ENCODE measurements around the gene FIZ1.
A peak's percentile ranks its signal among the peaks of the same experiment; 100 is the strongest.

The FIZ1 gene

DNA sequence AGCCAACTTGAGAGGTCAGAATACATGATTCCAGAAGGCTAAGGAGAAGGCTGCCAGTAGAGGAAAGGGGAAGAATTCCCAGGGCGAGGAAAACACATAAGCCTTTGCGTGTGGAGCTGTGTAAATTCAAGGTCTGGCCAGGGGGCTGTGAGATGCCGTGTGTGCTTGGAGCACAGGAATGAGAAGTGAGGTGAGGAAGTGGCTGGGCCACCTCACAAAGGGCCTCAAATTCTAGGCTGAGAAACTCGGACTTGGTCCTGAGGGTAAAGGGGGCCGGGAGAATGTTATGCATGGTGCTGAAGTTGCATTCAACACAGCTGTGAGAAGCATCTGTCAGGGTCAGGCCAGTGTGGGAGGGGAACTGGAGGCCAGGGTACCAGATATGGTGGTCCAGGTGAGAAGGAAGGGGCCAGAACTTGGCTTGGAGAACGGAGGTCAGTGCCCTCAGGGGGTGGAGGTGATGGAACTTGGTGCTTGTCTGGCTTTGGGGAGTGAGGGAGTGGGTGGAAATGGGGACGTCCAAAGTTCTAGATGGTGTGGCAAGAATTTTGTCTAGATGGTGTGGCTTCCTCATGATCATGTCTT is 36.6 kb upstream of the FIZ1 start:
- DNase-seq (ENCODE audit: low read depth), result no peak

GRCh38 chr19:55635334-55635717 is 36.0 kb upstream of the FIZ1 start:
- no peak for DNase-seq (ENCODE audit: low read depth)

- DNase-seq (ENCODE audit: low read depth), result peak; percentile 64
Observed at GRCh38 chr19:55633861-55634260, 34.5 kb upstream of the FIZ1 start.

- peak; percentile 94 for DNase-seq (ENCODE audit: low read depth)
Observed at GRCh38 chr19:55632463-55632834, 33.1 kb upstream of the FIZ1 start.

- no peak for DNase-seq (ENCODE audit: low read depth)
Observed at GRCh38 chr19:55626350-55626749, 27.0 kb upstream of the FIZ1 start.

DNA sequence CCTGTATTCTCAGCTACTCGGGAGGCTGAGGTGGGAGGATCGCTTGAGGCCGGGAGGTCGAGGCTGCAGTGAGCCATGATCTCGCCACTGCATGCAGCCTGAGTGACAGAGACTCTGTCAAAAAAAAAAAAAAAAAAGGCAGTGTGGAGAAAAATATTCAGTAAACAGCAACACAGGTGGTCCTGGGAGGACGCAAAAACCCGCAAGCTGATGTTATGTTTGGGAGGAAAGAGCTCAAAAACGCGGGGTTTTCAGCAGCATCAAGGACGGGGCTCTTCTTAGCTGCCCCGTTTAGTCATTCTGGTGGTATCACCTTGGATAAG is 25.6 kb upstream of the FIZ1 start:
- no peak for DNase-seq (ENCODE audit: low read depth)

DNA sequence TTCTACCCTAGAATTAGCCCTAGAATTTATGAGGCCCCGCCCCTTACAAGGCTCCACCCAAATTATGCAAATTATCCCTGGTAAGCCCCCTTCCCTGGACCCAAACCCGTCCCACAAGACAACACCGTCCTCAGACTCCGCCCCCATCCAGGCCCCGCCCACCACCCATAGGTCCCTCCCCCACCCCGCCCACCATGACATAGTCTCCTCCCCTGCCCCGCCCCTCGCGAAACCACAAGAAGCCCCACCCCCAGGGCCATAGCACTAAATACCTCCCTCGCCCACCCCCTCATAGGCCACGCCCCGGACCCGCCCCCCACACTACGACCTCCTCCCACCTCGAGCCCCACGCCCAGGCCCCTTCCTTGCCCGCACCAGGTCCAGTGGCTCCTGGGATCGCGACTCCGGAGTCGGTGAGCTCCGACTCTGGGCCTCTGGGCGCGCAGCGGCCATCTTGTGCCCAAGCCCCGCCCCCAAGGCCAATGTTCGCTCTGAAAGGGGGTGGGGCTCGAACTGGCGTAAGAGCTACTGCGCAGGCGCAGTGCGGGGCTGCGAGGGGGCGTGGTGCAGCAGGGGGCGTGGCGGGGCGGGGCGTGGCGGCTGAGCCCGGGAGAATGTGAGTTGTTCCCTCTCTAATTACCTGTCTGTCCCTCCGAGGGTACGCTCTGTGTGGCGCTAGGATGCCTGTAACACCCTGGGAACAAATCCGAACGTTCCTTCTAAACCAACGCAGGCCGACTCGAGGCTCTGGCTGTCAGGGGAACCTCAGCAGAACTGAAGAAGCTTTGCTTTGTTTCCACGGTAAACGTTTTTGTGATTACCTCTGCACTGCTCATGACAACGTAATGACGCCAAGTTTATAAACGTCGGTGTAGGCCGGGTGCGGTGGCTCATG is 25.0 kb upstream of the FIZ1 start, which contains the start of gene ZNF784:
Gene ZNF784, minus strand, starts transcription at position 458 of the 895 bp plus-strand sequence. Its CDS starts 5 bp downstream, at position 453.
- peak; percentile 77 for DNase-seq (ENCODE audit: low read depth)

DNA sequence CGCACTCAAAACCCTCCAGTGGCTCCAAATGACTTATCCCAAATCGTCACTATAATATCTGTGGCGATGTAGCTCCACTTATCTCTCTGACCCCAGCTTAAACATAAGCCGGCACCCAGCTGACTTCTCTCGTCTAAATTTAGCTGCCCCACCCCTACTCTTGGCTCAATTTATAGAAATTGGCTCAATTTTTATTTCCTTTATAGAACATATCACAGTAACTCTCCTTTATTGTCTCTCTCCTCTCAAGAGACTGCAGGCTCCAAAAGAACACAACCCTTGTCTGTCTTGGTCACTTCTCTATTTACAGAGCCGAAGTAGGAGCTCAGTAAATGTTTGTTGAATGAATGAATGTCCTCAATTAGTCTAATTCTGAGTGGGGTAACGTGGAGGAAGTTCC is 24.2 kb upstream of the FIZ1 start:
- DNase-seq (ENCODE audit: low read depth), result no peak

DNA sequence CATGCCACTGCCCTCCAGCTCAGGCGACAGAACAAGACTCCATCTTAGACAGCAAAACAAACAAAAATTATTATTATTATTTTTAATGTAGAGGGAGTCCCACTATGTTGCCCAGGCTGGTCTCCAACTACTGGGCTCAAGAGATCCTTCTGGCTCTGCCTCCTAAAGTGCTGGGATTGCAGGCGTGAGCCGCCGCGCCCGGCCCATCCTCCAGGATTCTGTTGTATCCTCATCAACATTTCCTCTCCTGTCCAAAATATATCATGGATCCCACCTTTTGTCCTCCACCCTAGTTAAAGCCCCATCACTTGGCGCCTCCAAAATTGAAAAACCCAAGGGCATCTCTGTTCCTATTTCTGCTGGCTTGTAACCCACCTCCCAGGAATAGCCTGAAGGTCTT is 23.8 kb upstream of the FIZ1 start:
- no peak for DNase-seq (ENCODE audit: low read depth)

DNA sequence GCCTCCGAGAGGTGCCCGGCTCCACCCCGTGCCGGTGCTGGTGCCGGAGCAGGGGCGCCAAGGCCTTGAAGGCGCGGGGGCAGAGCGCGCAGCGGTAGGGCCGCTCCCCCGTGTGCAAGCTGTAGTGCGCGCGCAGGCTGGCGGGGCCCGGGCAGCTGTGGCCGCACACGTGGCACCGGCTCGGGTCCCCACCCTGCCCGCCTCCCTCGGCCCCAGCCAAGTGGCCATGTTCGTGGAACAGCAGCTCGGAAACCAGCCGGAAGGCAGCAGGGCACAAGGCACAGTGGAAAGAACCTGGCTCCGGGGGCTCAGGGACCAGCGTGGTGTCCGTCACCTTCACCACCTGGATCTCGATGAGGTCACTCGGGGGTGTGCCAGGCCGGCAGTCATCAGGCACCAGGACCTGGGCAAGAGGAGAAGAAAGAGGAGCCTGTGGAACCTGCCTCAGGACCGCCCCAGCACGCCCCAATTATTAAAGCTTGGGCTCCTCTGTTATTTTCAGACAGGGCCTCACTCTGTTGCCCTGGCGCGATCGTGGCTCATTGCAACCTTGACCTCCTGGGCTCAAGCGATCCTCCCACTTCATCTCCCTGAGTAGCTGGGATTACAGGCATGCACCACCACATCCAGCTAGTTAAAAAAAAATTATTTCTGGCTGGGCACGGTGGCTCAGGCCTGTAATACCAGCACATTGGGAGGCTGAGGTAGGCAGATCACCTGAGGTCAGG is 23.1 kb upstream of the FIZ1 start:
- DNase-seq (ENCODE audit: low read depth), result no peak

GRCh38 chr19:55621673-55622231 is 22.4 kb upstream of the FIZ1 start:
- no peak for DNase-seq (ENCODE audit: low read depth)

DNA sequence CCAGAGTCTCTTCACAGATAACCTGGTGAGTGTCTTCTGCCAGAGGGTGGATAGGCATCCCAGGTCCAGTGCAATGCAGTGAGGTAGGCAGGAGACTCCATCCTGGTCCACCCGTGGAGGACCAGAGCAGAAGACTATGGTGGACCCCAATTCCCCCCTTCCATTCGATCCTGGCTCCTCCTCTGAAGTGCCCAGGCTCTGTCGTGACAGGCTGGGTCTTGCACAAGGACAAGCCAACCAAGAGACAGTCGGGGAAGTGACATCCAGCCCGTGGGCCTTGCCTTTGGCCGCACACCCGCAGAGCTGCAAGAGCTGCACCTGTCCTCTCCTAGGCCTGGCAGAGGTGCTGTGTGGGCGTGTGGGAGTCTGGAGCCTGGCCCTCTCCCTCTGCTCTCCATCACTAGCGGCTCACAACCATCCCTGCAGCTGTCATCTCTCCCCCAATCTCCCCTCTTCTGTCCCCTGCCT is 21.9 kb upstream of the FIZ1 start:
- DNase-seq (ENCODE audit: low read depth), result no peak

GRCh38 chr19:55620410-55621204 is 21.3 kb upstream of the FIZ1 start:
- DNase-seq (ENCODE audit: low read depth), result peak; percentile 92

- peak; percentile 73 for DNase-seq (ENCODE audit: low read depth)
Observed at GRCh38 chr19:55619286-55619685, 20.0 kb upstream of the FIZ1 start.

- no peak for DNase-seq (ENCODE audit: low read depth)
Observed at GRCh38 chr19:55618426-55618825, 19.1 kb upstream of the FIZ1 start.

GRCh38 chr19:55617426-55617825 is 18.1 kb upstream of the FIZ1 start:
- no peak for DNase-seq (ENCODE audit: low read depth)

DNA sequence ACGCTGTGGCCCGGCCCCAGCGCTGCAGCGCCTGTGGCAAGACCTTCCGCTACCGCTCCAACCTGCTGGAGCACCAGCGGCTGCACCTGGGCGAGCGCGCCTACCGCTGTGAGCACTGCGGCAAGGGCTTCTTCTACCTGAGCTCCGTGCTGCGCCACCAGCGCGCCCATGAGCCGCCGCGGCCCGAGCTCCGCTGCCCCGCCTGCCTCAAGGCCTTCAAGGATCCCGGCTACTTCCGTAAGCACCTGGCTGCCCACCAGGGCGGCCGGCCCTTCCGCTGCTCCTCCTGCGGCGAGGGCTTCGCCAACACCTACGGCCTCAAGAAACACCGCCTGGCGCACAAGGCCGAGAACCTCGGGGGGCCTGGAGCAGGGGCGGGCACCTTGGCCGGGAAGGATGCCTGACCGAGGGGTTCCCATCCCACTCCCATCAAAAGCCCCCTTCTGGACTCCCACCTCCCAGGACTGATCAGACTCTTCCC is 17.1 kb upstream of the FIZ1 start:
- no peak for DNase-seq (ENCODE audit: low read depth)

DNA sequence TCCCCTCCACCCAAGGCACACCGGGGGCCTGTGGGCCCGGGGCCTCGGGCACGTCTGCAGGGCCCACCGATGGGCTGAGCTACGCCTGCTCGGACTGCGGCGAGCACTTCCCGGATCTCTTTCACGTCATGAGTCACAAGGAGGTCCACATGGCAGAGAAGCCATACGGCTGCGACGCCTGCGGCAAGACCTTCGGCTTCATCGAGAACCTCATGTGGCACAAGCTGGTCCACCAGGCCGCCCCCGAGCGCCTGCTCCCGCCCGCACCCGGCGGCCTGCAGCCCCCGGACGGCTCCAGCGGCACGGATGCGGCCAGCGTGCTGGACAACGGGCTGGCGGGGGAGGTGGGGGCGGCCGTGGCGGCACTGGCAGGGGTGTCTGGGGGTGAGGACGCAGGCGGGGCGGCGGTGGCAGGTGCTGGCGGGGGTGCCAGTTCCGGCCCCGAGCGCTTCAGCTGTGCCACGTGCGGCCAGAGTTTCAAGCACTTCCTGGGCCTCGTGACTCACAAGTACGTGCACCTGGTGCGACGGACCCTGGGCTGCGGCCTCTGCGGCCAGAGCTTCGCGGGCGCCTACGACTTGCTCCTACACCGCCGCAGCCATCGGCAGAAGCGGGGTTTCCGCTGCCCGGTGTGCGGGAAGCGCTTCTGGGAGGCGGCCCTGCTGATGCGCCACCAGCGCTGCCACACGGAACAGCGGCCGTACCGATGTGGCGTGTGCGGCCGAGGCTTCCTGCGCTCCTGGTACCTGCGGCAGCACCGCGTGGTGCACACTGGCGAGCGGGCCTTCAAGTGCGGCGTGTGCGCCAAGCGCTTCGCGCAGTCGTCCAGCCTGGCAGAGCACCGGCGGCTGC is 16.5 kb upstream of the FIZ1 start:
- no peak for DNase-seq (ENCODE audit: low read depth)

GRCh38 chr19:55614711-55615542 is 15.6 kb upstream of the FIZ1 start:
- DNase-seq (ENCODE audit: low read depth), result no peak

Data from amniotic epithelial cell (primary cell).